GM23338 (cell line): Measurements from ENCODE around the gene CYFIP1. TPM values are rescaled to one million over a fixed set of nuclear protein-coding genes. Genes with fewer than 3 reads are reported as not detected.

Source experiments
- ATAC-seq: fragments of 200-7000 bp; cut with Tn5 transposase; 3 replicates; pipeline ENCODE4 v1.9.1; 2020
- DNase-seq: peaks from one replicate; pipeline ENCODE4 v3.0.0-alpha.2; 2015; ENCODE audit warnings: low spot score
- H2AFZ ChIP-seq: fragments of 200-600 bp; sonication (generic); 2 replicates; pipeline ENCODE4 v1.8.0; 2016; ENCODE audit warnings: antibody characterized with exemption, mild to moderate bottlenecking, moderate library complexity
- H3F3A ChIP-seq: fragments of 200-600 bp; sonication (generic); replicated peaks from 2 replicates; pipeline ENCODE4 v1.8.0; 2017; ENCODE audit warnings: antibody characterized with exemption, mixed run types, low read depth
- H3K27ac ChIP-seq: fragments of 200-600 bp; sonication (generic); 2 replicates; pipeline ENCODE4 v1.6.1; 2016; ENCODE audit warnings: low read depth
- H3K27me3 ChIP-seq: fragments of 200-600 bp; sonication (generic); 2 replicates; pipeline ENCODE4 v1.8.0; 2016; ENCODE audit warnings: mild to moderate bottlenecking, mixed run types, moderate library complexity; ENCODE audit not compliant: insufficient read depth
- H3K36me3 ChIP-seq: fragments of 200-600 bp; sonication (generic); 2 replicates; pipeline ENCODE4 v1.8.0; 2016; ENCODE audit warnings: mild to moderate bottlenecking; ENCODE audit not compliant: insufficient read depth
- H3K4me1 ChIP-seq: fragments of 200-600 bp; sonication (generic); 2 replicates; pipeline ENCODE4 v1.8.0; 2016; ENCODE audit warnings: mild to moderate bottlenecking, moderate library complexity; ENCODE audit not compliant: insufficient read depth
- H3K4me2 ChIP-seq: fragments of 200-600 bp; sonication (generic); 2 replicates; pipeline ENCODE4 v1.7.1; 2017; ENCODE audit warnings: mixed run types
- H3K4me3 ChIP-seq: fragments of 200-600 bp; sonication (generic); 2 replicates; pipeline ENCODE4 v1.6.1; 2016; ENCODE audit warnings: mixed run types
- H3K79me2 ChIP-seq: fragments of 200-600 bp; sonication (generic); replicated peaks from 2 replicates; pipeline ENCODE4 v1.8.0; 2017; ENCODE audit warnings: mild to moderate bottlenecking; ENCODE audit not compliant: insufficient read depth
- H3K9me2 ChIP-seq: fragments of 200-600 bp; sonication (generic); 2 replicates; pipeline ENCODE4 v1.8.0; 2017; ENCODE audit not compliant: insufficient read depth
- H4K20me1 ChIP-seq: fragments of 200-600 bp; sonication (generic); replicated peaks from 2 replicates; pipeline ENCODE4 v1.8.0; 2017; ENCODE audit warnings: mild to moderate bottlenecking; ENCODE audit not compliant: insufficient read depth
- H3K27ac Mint-ChIP-seq: 2 replicates; pipeline ENCODE4 v1.8.0; 2020; ENCODE audit warnings: inconsistent platforms, mild to moderate bottlenecking, moderate library complexity, mixed read lengths
- H3K27me3 Mint-ChIP-seq: 3 replicates; pipeline ENCODE4 v1.8.0; 2022; ENCODE audit warnings: low read depth, mild to moderate bottlenecking, moderate library complexity, mixed read lengths, inconsistent platforms; ENCODE audit not compliant: insufficient read depth, poor library complexity
- H3K36me3 Mint-ChIP-seq: 3 replicates; pipeline ENCODE4 v1.8.0; 2021; ENCODE audit warnings: low read depth, mild to moderate bottlenecking, inconsistent platforms, moderate library complexity, mixed read lengths
- H3K4me1 Mint-ChIP-seq: 3 replicates; pipeline ENCODE4 v1.8.0; 2020; ENCODE audit warnings: mild to moderate bottlenecking, inconsistent platforms, mixed read lengths
- H3K4me3 Mint-ChIP-seq: 3 replicates; pipeline ENCODE4 v1.8.0; 2021; ENCODE audit warnings: moderate library complexity, mild to moderate bottlenecking, inconsistent platforms, mixed read lengths
- H3K9me3 Mint-ChIP-seq: 3 replicates; pipeline ENCODE4 v1.8.0; 2020; ENCODE audit warnings: moderate library complexity, mild to moderate bottlenecking, inconsistent platforms, mixed read lengths
- EZH2 ChIP-seq: fragments of 200-600 bp; sonication (generic); IDR thresholded peaks from one replicate; pipeline ENCODE4 v1.8.0; 2017; ENCODE audit warnings: antibody characterized with exemption, mild to moderate bottlenecking, low read depth; ENCODE audit not compliant: unreplicated experiment
- EZH2phosphoT487 ChIP-seq: fragments of 200-600 bp; sonication (generic); IDR thresholded peaks from one replicate; pipeline ENCODE4 v1.8.1; 2018; ENCODE audit warnings: antibody characterized with exemption; ENCODE audit not compliant: unreplicated experiment
- JUNB ChIP-seq: IDR thresholded peaks from one replicate; pipeline ENCODE4 v1.6.1; 2016; ENCODE audit warnings: antibody characterized with exemption; ENCODE audit not compliant: unreplicated experiment
- POLR2AphosphoS5 ChIP-seq: IDR thresholded peaks from 2 replicates; pipeline ENCODE4 v1.6.1; 2016; ENCODE audit warnings: antibody characterized with exemption, low read depth
- STAT1 ChIP-seq: IDR thresholded peaks from one replicate; pipeline ENCODE4 v1.6.1; 2016; ENCODE audit warnings: antibody characterized with exemption; ENCODE audit not compliant: unreplicated experiment
- ZNF114 ChIP-seq: fragments of 250-450 bp; sonication (Bioruptor Pico); IDR thresholded peaks from 2 replicates; pipeline ENCODE4 v1.5.0; 2020; ENCODE audit warnings: mild to moderate bottlenecking, moderate library complexity
- ZNF331 ChIP-seq: fragments of 250-450 bp; sonication (Bioruptor Pico); IDR thresholded peaks from 2 replicates; pipeline ENCODE4 v1.5.0; 2020; ENCODE audit warnings: low read depth, mild to moderate bottlenecking, moderate library complexity
- polyA plus RNA-seq: library from polyadenylated mRNA; unstranded; fragments of >200 nt; fragmentation: Nextera tagmentation; extraction: Ambion mirVana; gene quantifications from 2 replicates; pipeline ENCODE4 v1.2.1, GENCODE V29; 2016
- total RNA-seq: library from RNA; depleted of rRNA; stranded (reverse); fragments of >200 nt; shearing (Covaris generic); gene quantifications from 2 replicates; pipeline ENCODE4 v1.2.3, GENCODE V29; 2014
- TF ChIP-seq, protein P1 (sequence below): fragments of 250-450 bp; sonication (Bioruptor Pico); IDR thresholded peaks from 2 replicates; pipeline ENCODE4 v1.5.0; 2020; ENCODE audit warnings: mild to moderate bottlenecking, moderate library complexity
- TF ChIP-seq, protein P2 (sequence below), 2 experiments: fragments of 200-600 bp in 1 of 2; sonication (generic) in 1 of 2; conservative IDR thresholded peaks; 2 replicates each; pipeline versions ENCODE4 v1.5.1 to v1.6.1; 2016 to 2017; ENCODE audit warnings: antibody characterized with exemption in 2 of 2, low read depth in 2 of 2, mild to moderate bottlenecking in 2 of 2, moderate library complexity in 1 of 2

CYFIP1 gene
- total and polyA plus RNA-seq, 2 experiments from 2014 or later: 20.0 to 73.9 TPM

DNA sequence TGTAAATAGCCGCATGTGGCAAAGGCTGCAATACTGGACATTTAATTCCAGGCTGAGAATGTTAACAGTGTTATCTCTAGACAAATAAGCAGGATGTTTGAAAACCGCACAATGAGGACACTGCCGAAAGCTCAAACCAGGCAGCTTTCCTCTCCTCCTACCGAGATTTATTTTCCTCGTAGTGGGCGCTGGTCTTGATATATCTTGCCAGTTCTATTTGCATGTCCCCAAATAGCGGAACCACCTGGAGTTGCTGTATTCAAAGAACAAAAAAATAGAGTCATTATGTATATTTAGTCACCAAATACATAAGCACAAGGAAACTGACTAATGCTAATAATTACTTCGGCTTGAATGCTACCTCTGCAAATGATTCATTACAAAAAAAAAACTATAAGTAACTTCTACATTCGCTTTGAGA lies 46.5 kb downstream of the CYFIP1 start (continued):
- TF ChIP-seq, protein P1, sequence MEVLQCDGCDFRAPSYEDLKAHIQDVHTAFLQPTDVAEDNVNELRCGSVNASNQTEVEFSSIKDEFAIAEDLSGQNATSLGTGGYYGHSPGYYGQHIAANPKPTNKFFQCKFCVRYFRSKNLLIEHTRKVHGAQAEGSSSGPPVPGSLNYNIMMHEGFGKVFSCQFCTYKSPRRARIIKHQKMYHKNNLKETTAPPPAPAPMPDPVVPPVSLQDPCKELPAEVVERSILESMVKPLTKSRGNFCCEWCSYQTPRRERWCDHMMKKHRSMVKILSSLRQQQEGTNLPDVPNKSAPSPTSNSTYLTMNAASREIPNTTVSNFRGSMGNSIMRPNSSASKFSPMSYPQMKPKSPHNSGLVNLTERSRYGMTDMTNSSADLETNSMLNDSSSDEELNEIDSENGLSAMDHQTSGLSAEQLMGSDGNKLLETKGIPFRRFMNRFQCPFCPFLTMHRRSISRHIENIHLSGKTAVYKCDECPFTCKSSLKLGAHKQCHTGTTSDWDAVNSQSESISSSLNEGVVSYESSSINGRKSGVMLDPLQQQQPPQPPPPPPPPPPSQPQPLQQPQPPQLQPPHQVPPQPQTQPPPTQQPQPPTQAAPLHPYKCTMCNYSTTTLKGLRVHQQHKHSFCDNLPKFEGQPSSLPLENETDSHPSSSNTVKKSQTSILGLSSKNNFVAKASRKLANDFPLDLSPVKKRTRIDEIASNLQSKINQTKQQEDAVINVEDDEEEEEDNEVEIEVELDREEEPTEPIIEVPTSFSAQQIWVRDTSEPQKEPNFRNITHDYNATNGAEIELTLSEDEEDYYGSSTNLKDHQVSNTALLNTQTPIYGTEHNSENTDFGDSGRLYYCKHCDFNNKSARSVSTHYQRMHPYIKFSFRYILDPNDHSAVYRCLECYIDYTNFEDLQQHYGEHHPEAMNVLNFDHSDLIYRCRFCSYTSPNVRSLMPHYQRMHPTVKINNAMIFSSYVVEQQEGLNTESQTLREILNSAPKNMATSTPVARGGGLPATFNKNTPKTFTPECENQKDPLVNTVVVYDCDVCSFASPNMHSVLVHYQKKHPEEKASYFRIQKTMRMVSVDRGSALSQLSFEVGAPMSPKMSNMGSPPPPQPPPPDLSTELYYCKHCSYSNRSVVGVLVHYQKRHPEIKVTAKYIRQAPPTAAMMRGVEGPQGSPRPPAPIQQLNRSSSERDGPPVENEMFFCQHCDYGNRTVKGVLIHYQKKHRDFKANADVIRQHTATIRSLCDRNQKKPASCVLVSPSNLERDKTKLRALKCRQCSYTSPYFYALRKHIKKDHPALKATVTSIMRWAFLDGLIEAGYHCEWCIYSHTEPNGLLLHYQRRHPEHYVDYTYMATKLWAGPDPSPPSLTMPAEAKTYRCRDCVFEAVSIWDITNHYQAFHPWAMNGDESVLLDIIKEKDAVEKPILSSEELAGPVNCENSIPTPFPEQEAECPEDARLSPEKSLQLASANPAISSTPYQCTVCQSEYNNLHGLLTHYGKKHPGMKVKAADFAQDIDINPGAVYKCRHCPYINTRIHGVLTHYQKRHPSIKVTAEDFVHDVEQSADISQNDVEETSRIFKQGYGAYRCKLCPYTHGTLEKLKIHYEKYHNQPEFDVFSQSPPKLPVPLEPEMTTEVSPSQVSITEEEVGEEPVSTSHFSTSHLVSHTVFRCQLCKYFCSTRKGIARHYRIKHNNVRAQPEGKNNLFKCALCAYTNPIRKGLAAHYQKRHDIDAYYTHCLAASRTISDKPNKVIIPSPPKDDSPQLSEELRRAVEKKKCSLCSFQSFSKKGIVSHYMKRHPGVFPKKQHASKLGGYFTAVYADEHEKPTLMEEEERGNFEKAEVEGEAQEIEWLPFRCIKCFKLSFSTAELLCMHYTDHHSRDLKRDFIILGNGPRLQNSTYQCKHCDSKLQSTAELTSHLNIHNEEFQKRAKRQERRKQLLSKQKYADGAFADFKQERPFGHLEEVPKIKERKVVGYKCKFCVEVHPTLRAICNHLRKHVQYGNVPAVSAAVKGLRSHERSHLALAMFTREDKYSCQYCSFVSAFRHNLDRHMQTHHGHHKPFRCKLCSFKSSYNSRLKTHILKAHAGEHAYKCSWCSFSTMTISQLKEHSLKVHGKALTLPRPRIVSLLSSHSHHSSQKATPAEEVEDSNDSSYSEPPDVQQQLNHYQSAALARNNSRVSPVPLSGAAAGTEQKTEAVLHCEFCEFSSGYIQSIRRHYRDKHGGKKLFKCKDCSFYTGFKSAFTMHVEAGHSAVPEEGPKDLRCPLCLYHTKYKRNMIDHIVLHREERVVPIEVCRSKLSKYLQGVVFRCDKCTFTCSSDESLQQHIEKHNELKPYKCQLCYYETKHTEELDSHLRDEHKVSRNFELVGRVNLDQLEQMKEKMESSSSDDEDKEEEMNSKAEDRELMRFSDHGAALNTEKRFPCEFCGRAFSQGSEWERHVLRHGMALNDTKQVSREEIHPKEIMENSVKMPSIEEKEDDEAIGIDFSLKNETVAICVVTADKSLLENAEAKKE: no peak
- TF ChIP-seq POLR2AphosphoS5 (no peak), STAT1 (no peak)

DNA sequence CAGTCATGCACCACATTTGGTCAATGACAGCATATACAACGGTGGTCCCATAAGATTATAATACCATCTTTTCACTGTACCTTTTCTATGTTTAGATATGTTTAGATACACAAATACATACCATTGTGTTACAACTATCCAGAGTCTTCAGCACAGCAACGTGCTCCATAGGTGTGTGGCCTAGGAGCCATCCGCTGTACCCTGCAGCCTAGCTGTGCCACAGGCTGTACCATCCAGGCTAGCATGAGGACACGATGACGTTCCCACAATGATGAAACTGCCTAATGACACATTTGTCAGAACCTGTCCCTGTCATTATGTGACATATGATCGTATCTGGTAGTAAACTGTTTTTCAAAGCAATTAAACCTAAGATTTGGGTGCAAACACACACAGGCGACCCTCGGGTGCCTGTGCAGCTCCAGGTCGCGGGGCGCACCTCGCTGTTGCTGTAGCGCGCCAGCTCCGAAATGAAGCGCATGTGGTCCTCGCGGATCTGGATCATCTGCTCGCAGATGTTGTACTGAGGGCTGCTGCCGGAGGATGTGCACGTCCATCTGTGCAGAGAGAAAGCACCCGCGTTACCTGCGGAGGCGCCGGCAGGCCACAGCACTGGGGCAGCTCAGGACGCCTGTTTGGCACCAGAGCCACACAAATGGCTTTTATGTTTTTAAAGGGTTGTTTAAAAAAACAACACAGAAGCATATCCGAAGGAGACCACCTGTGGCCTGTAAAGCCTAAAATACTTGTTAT lies 48.2 kb downstream of the CYFIP1 start:
- peaks cover 48% of the 10 kb centered on the region for H3K36me3 Mint-ChIP-seq
- no peaks in the 10 kb centered on the region for H3K9me2 ChIP-seq
- no peaks in the 10 kb centered on the region for H3K9me3 Mint-ChIP-seq
- H3K4me3 ChIP-seq: no peak overlapping the region
- no peaks in the 10 kb centered on the region for H3F3A ChIP-seq
- no peaks in the 10 kb centered on the region for H3K27me3 ChIP-seq
- no peak overlapping the region for H2AFZ ChIP-seq
- no peaks in the 10 kb centered on the region for H3K4me1 Mint-ChIP-seq
- no peaks in the 10 kb centered on the region; the same call in 1 of the 2 replicates for H3K79me2 ChIP-seq
- no peaks in the 10 kb centered on the region for H3K4me1 ChIP-seq
- no peaks in the 10 kb centered on the region; the same call in 1 of the 2 replicates for H4K20me1 ChIP-seq
- DNase-seq (no peak), ATAC-seq (no peak)
- no peak overlapping the region for H3K4me3 Mint-ChIP-seq
- H3K27ac Mint-ChIP-seq: no peak overlapping the region
- H3K36me3 ChIP-seq: peaks cover 8% of the 10 kb centered on the region; the same call in 1 of the 2 replicates
- no peak overlapping the region for H3K4me2 ChIP-seq
- peaks cover 6% of the 10 kb centered on the region for H3K27me3 Mint-ChIP-seq
- no peak overlapping the region for H3K27ac ChIP-seq
- TF ChIP-seq, protein P2, sequence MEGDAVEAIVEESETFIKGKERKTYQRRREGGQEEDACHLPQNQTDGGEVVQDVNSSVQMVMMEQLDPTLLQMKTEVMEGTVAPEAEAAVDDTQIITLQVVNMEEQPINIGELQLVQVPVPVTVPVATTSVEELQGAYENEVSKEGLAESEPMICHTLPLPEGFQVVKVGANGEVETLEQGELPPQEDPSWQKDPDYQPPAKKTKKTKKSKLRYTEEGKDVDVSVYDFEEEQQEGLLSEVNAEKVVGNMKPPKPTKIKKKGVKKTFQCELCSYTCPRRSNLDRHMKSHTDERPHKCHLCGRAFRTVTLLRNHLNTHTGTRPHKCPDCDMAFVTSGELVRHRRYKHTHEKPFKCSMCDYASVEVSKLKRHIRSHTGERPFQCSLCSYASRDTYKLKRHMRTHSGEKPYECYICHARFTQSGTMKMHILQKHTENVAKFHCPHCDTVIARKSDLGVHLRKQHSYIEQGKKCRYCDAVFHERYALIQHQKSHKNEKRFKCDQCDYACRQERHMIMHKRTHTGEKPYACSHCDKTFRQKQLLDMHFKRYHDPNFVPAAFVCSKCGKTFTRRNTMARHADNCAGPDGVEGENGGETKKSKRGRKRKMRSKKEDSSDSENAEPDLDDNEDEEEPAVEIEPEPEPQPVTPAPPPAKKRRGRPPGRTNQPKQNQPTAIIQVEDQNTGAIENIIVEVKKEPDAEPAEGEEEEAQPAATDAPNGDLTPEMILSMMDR (conservative IDR thresholded peaks at IDR 0.05; ENCODE audit: low read depth in 2 of 2): no peak
- TF ChIP-seq EZH2phosphoT487 (no peak), ZNF331 (CRISPR knock-in tag) (no peak), JUNB (no peak), ZNF114 (no peak), EZH2 (no peak)
